ENCODE results near the gene KRT6B.
"Not testable (repeated sequence)": the region's sequence is repeated elsewhere in the genome, so short reads cannot be mapped to it uniquely, and the experiment has no call there.

The KRT6B gene

GRCh38 chr12:52411815-52412214 lies 40.1 kb downstream of the KRT6B start:
- no peak for DNase-seq (ENCODE audit: low spot score)

DNA sequence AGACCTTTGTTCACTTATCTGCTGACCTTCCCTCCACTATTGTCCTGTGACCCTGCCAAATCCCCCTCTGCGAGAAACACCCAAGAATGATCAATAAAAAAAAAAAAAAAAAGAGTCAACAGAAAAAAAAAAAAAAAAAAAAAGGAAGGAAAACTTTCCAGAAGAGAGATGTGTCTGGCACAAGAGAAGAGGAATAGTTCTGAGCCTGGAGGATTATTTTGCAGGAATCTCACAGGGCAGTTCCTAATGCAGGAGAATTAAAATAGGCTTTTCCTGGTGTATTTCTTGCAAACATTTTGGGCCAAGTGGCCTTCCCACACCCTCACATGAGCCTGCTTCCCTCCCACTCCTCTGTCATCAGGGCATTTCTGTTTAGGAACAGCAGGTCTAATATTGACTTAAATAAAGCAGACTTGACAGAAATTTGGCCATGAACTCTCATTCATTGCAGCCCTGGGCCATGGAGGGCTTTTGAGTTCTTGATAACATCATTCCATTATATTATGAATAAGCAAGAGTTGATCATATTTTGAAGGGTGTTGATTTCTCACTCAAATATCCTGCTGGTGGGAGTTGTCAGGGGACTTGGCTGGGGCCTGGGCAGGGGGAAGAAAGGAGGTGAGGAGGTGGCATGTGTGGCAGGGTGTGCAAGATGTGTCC lies 41.2 kb downstream of the KRT6B start:
- not testable (repeated sequence) for DNase-seq (ENCODE audit: low spot score)

DNA sequence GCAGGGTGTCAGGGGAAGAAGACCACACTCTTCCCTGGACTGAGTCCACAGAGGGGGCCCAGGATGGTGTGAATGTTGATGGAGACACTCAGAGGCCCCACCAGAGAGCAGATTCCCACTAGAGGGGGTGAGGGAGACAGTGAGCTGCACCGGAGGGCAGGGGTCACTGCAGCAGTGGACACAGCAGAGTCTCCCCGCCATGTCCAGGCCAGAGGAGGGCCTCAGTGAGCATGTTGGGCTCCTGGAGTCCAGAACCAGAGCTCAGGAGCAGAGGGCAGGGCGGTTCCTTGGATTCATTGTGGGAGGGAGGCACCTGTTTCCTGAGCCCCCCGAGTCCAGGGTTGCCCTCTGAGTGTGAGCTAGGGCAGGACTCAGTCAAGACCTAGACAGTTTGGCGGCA lies 44.0 kb downstream of the KRT6B start:
- no peak for DNase-seq (ENCODE audit: low spot score)

DNA sequence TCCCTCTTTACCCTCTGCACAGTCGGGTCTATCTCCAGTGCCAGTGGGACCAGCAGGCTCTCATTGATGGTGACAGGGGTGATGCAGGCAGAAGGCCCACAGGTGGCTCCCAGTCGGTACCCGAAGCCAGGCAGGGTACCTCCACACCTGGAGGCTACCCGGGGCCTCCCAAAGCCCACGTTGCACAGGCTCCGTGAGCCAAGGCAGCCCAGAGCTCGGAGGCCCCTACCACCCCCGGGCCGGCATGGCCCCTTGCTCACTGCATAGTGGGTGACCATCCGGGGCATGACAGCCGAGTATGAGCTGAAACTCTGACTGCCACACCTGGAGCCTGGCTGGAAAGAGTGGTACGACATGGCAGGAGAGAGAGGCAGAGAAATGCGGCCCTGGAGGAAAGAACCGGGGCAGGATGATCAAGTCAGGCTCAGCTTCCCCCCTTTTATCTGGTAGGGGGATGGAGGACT lies 46.0 kb downstream of the KRT6B start, which contains the start of gene KRT82:
Gene KRT82 (minus strand): TSS at position 414 of the 464 bp plus-strand sequence. CDS start 58 bp downstream, at position 356.
- DNase-seq (ENCODE audit: low spot score) = no peak

DNA sequence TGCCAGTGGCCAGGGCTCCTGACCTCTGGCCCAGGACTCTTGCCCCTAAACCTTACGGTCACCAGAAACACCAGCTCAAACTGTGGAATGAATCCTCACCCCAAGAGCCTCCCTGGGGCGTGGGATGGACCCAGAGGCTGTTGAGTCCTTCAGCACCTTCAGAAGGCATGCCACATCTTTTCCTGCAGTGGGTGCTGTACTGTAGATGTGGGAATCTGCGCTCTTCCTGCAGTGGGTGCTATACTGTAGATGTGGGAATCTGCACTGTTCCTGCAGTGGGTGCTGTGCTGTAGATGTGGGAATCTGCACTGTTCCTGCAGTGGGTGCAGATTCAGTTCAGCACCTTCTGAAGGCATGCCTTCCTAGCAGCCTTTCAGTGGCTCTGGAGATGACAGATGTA lies 47.0 kb downstream of the KRT6B start:
- no peak for DNase-seq (ENCODE audit: low spot score)

GRCh38 chr12:52403561-52403960 lies 48.4 kb downstream of the KRT6B start:
- DNase-seq (ENCODE audit: low spot score) = no peak

DNA sequence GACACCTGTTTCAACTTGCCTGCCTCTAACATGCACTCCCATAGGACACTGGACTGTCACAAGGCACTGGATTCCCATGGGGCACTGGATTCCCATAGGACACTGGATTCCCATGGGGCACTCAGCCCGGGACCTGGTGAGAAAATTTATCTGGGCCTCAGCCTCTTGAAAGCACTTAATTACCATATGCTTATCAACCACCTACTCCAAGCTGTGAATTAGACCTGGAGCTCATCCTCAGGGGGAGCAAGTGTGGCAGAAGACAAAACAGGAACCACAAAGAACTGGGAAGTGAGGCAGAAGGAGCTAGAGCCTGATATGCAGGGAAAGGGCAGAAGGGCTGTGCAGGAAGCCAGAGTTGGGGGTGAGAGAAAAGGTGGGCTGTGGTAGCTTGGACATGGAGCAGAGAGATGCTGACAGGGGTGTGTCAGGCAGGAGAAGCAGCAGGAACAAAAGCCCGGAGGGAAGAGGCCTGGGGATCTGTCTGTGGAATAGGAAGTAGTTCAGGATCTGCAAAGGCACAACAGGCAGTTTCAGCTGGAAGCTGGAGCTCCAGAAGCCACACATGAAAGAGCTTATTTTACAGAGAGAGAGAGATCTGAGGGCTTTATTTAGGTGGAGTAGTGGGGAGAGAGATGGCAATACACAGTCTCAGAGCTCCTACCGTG lies 48.9 kb downstream of the KRT6B start:
- no peak for DNase-seq (ENCODE audit: low spot score)

- no peak for DNase-seq (ENCODE audit: low spot score)
Observed at GRCh38 chr12:52402377-52402776, 49.6 kb downstream of the KRT6B start.

DNA sequence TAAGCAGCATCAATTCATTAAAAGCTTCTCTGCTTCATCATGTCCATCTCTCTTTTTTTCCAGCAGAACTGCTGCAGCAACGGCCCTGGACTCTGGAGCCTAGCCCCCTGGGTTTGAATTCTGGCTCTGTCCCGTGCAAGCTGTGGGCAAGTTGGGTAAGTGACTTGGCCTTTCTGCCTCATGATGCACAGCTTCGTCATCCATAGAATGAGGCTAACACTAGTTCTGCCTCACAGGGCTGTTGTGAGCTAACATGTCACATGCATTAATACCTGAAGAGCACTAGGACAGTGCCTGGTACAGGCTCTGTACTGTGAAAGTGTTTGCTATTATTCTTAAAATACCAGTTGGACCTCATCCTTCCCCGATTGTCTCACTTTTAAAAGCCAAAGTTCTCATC lies 50.0 kb downstream of the KRT6B start:
- no peak for DNase-seq (ENCODE audit: low spot score)

GRCh38 chr12:52401526-52401925 lies 50.4 kb downstream of the KRT6B start:
- no peak for DNase-seq (ENCODE audit: low spot score)

DNA sequence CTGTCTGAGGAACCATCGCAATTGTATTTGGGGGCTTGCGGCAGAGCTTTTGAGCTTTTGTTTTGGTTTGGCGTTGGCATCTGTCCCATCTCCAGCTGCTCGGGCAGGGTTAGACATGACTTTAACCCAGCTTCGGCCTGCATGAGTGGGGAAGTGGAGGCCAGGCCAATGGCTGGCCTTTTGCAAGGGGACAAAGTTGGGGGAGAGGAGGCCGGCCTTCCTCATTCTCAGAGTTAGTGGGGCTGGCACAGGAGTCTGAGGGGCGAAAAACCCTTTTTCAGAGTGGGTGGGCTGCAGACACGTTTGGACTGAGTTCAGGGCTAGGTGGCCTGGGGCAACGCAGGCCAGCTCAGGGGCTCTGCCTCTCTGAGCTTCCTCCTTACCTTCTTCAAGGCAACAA lies 51.0 kb downstream of the KRT6B start:
- DNase-seq (ENCODE audit: low spot score) = no peak

DNA sequence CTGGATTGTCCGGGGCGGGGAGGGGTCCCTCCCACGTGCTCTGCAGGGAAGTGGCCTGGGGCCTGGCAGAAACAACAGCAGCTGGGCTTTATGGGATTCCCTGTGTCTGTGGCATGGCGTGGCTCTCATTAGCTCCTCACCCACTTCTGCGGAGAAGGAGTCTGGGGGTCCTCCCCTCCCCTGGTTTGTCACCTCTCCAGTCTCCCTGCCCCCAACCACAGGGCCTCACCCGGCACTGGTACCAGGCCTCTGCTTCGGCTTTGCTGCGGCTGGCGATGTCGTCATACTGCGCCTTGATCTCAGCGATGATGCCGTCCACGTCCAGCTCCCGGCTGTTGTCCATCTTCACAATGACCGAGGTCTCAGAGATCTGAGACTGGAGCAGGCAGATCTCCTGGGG lies 52.2 kb downstream of the KRT6B start:
- DNase-seq (ENCODE audit: low spot score) = no peak

DNA sequence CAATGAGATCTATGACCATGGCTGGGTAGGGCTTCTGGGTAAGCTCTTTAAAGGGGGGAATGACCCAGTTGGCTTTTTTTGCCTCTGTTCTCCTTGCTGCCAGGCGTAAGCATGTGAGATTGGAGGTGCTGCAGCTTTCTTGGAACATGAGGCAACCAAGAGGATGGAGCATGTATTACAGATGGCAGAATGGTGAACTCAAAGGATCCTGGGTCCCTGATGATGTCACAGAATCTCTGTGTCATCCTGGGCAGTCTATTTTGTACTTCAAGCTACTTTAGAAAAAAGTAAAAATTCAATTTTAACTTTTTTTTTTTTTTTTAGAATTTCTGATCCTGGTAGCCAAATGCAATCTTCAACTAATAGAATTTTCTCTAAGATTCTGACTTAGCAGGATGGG lies 53.8 kb downstream of the KRT6B start:
- no peak for DNase-seq (ENCODE audit: low spot score)

DNA sequence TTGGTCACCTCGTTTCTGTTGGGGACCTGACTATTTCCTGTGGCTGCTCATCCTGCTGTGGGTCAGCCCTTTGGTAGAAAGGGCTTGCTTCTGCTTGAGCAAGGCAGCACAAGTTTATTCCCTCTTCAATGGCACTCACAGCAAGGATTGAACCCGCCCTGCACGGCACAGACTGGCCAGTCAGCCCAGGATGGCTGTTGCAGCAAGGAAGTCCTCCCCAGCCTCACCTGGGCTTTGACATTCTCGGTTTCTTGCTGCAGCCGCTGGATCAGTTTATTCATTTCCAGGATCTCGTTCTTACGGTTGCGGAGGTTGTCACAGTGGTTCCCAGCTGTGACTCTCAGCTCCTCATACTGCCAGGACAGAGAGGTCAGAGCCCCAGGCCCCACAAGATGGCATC lies 55.3 kb downstream of the KRT6B start:
- DNase-seq (ENCODE audit: low spot score) = no peak

All from kidney tubule cell (primary cell).